ENCODE results near the gene TNFRSF19.

The TNFRSF19 gene

DNA sequence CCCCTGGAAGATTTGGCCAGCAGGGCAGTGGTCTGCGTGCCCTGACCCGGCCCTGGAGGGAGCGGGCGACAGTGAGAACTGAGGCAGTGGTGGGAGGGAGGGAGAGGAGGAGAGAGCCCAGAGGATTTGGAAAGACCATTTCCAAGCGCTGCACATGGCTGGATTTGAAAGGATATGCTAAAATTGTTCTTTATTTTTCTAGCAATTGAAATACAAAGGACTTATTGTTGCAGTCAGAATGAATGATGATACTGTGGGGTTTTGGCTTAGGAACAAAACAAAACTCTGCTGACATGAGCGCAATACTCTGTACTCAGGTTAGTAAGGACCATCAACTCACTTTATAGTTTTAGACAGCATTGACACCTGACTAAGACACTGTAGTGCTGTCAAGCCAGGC, 69.5 kb downstream of the TNFRSF19 start:
- no peak overlapping the region for H3K4me2 ChIP-seq (ENCODE audit: insufficient read depth, low read length, poor library complexity, severe bottlenecking)
- H3K4me1 ChIP-seq (ENCODE audit: control insufficient read depth in 2 of 2, insufficient read depth in 1 of 2, low read depth in 1 of 2, low read length in 2 of 2): peaks cover 0 to 3% of the 10 kb centered on the region in 2 donors
- no peak overlapping the region for H2BK15ac ChIP-seq (ENCODE audit: low read length)
- H2BK5ac ChIP-seq (ENCODE audit: low read length): no peak overlapping the region
- DNase-seq (ENCODE audit: low spot score): no peak
- no peak overlapping the region for H3K4me3 ChIP-seq (ENCODE audit: low read length in 2 of 2)
- no peak overlapping the region for H4K91ac ChIP-seq (ENCODE audit: low read depth, low read length, poor library complexity)
- peak overlapping the region; percentile 22 for H3K18ac ChIP-seq (ENCODE audit: low read length)
- no peaks in the 10 kb centered on the region for H3K27me3 ChIP-seq (ENCODE audit: control insufficient read depth in 3 of 3, insufficient read depth in 3 of 3, low read depth in 1 of 3, low read length in 3 of 3)
- no peak overlapping the region for H3K9ac ChIP-seq (ENCODE audit: low read depth, low read length, poor library complexity)
- H3K79me1 ChIP-seq (ENCODE audit: low read depth, low read length): no peaks in the 10 kb centered on the region
- H2BK120ac ChIP-seq (ENCODE audit: low read depth, low read length): no peak overlapping the region
- H3K9me3 ChIP-seq (replicated peaks in 1 of 2; ENCODE audit: control insufficient read depth in 2 of 2, insufficient read depth in 1 of 2, low read depth in 1 of 2, low read length in 2 of 2): no peaks in the 10 kb centered on the region
- peak overlapping the region; percentile 6 for H2AK5ac ChIP-seq (ENCODE audit: low read depth, low read length)
- H3K27ac ChIP-seq (replicated peaks; ENCODE audit: low read length): no peak overlapping the region
- H3K14ac ChIP-seq (ENCODE audit: low read length): no peak overlapping the region
- no peak overlapping the region for H2BK12ac ChIP-seq (ENCODE audit: low read length)
- H3K36me3 ChIP-seq (replicated peaks in 1 of 2; ENCODE audit: control insufficient read depth in 2 of 2, insufficient read depth in 2 of 2, low read length in 2 of 2): no peaks in the 10 kb centered on the region
- H3K4ac ChIP-seq (ENCODE audit: low read length): no peak overlapping the region
- no CpG with 5 or more reads among the region's 6 CpGs for WGBS, 2 donors (ENCODE audit: extremely low coverage in 2 of 2, insufficient read length in 2 of 2, insufficient replicate concordance in 1 of 2)
- H4K8ac ChIP-seq (ENCODE audit: low read depth, low read length): no peak overlapping the region
- peak overlapping the region; percentile 36 for H2AFZ ChIP-seq (ENCODE audit: low read length)
- no peak overlapping the region for H3K23ac ChIP-seq (ENCODE audit: low read depth, low read length, poor library complexity)

DNA sequence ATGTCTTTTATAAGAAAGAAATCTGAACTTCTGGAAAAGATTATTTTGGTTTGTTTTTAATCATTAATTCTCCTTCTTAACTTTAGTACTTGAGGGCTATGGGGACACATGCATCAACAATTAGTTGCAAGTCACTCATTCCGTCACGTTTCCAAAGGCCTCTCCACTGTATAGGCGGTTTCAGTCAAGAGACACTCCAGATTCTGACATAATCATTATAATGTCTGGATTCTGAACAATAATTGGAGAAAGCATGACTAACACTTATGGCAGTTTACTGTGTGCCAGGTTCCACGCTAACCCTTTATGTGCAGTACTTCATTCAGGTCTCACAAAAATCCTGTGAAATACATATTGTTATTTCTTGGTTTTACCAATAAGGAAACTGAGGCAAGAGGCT, 71.9 kb downstream of the TNFRSF19 start:
- no peak overlapping the region for H4K8ac ChIP-seq (ENCODE audit: low read depth, low read length)
- H2BK120ac ChIP-seq (ENCODE audit: low read depth, low read length): no peak overlapping the region
- no peak overlapping the region for H3K23ac ChIP-seq (ENCODE audit: low read depth, low read length, poor library complexity)
- H3K9me3 ChIP-seq (replicated peaks in 1 of 2; ENCODE audit: control insufficient read depth in 2 of 2, insufficient read depth in 1 of 2, low read depth in 1 of 2, low read length in 2 of 2): no peaks in the 10 kb centered on the region
- no peak overlapping the region for H2AFZ ChIP-seq (ENCODE audit: low read length)
- no peak overlapping the region for H3K18ac ChIP-seq (ENCODE audit: low read length)
- no peaks in the 10 kb centered on the region for H3K79me1 ChIP-seq (ENCODE audit: low read depth, low read length)
- H4K91ac ChIP-seq (ENCODE audit: low read depth, low read length, poor library complexity): no peak overlapping the region
- H2BK5ac ChIP-seq (ENCODE audit: low read length): no peak overlapping the region
- WGBS, 2 donors (ENCODE audit: extremely low coverage in 2 of 2, insufficient read length in 2 of 2, insufficient replicate concordance in 1 of 2): no CpG with 5 or more reads among the region's 4 CpGs
- no peak overlapping the region for H3K9ac ChIP-seq (ENCODE audit: low read depth, low read length, poor library complexity)
- H3K14ac ChIP-seq (ENCODE audit: low read length): no peak overlapping the region
- H3K4me2 ChIP-seq (ENCODE audit: insufficient read depth, low read length, poor library complexity, severe bottlenecking): no peak overlapping the region
- H2AK5ac ChIP-seq (ENCODE audit: low read depth, low read length): no peak overlapping the region
- no peak overlapping the region for H3K4me3 ChIP-seq (ENCODE audit: low read length in 2 of 2)
- H3K27me3 ChIP-seq (ENCODE audit: control insufficient read depth in 3 of 3, insufficient read depth in 3 of 3, low read depth in 1 of 3, low read length in 3 of 3): no peaks in the 10 kb centered on the region
- H3K27ac ChIP-seq (replicated peaks; ENCODE audit: low read length): no peak overlapping the region
- H3K36me3 ChIP-seq (replicated peaks in 1 of 2; ENCODE audit: control insufficient read depth in 2 of 2, insufficient read depth in 2 of 2, low read length in 2 of 2): no peaks in the 10 kb centered on the region
- DNase-seq (ENCODE audit: low spot score): no peak
- H3K4me1 ChIP-seq (ENCODE audit: control insufficient read depth in 2 of 2, insufficient read depth in 1 of 2, low read depth in 1 of 2, low read length in 2 of 2): peaks cover 0 to 3% of the 10 kb centered on the region in 2 donors
- no peak overlapping the region for H3K4ac ChIP-seq (ENCODE audit: low read length)
- H2BK15ac ChIP-seq (ENCODE audit: low read length): no peak overlapping the region
- H2BK12ac ChIP-seq (ENCODE audit: low read length): no peak overlapping the region

DNA sequence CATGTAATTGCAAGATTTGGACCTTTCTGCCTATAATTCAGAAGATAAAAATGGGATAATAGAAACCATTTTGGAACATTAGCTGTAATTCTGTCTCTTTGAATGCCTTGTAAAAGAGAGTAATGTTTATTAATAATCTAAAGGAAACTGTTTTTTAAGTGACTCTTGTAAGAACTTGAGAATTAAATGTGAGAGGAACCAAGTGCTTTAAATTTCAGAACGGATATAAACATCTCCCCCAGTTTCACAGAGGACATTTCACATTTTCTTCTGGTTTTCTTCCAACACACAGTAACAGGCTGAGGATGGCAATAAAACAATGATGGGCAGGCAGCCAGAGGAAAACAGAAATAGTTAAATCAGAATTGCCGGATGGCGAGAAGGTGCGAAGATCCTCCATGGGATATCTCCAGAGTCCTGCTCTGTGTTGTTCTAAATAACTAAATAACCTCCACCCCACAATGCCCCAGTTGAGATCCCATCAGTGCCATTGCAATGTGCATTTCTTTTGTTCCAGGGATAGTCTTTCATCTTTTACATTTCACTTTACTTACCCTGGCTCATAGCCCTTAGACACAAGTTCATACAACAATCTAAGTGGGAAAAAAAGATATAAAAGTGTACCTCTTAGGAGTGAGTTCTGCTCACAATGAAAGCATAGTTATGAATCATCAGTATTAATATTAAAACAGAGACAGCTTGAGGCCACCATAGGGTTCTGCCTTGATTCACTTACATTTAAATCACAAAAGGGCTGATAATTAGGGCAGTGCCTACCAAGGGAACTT, 73.3 kb downstream of the TNFRSF19 start:
- Histone ChIP-seq H3K14ac (ENCODE audit: low read length) (no peak overlapping the region), H3K4ac (ENCODE audit: low read length) (no peak overlapping the region), H3K27me3 (ENCODE audit: control insufficient read depth in 3 of 3, insufficient read depth in 3 of 3, low read depth in 1 of 3, low read length in 3 of 3) (no peaks in the 10 kb centered on the region), H3K4me2 (ENCODE audit: insufficient read depth, low read length, poor library complexity, severe bottlenecking) (no peak overlapping the region), H3K9ac (ENCODE audit: low read depth, low read length, poor library complexity) (no peak overlapping the region), H4K8ac (ENCODE audit: low read depth, low read length) (no peak overlapping the region), H2BK120ac (ENCODE audit: low read depth, low read length) (no peak overlapping the region), H3K27ac (replicated peaks; ENCODE audit: low read length) (no peak overlapping the region), H2AK5ac (ENCODE audit: low read depth, low read length) (no peak overlapping the region), H3K4me1 (ENCODE audit: control insufficient read depth in 2 of 2, insufficient read depth in 1 of 2, low read depth in 1 of 2, low read length in 2 of 2) (no peaks in the 10 kb centered on the region), H2BK12ac (ENCODE audit: low read length) (no peak overlapping the region), H3K18ac (ENCODE audit: low read length) (no peak overlapping the region), H2AFZ (ENCODE audit: low read length) (no peak overlapping the region), H3K9me3 (replicated peaks in 1 of 2; ENCODE audit: control insufficient read depth in 2 of 2, insufficient read depth in 1 of 2, low read depth in 1 of 2, low read length in 2 of 2) (no peaks in the 10 kb centered on the region), H3K23ac (ENCODE audit: low read depth, low read length, poor library complexity) (no peak overlapping the region), H2BK5ac (ENCODE audit: low read length) (no peak overlapping the region), H3K4me3 (ENCODE audit: low read length in 2 of 2) (no peak overlapping the region), H3K79me1 (ENCODE audit: low read depth, low read length) (no peaks in the 10 kb centered on the region), H3K36me3 (replicated peaks in 1 of 2; ENCODE audit: control insufficient read depth in 2 of 2, insufficient read depth in 2 of 2, low read length in 2 of 2) (no peaks in the 10 kb centered on the region), H4K91ac (ENCODE audit: low read depth, low read length, poor library complexity) (no peak overlapping the region), H2BK15ac (ENCODE audit: low read length) (no peak overlapping the region)
- no CpG with 5 or more reads among the region's 4 CpGs for WGBS, 2 donors (ENCODE audit: extremely low coverage in 2 of 2, insufficient read length in 2 of 2, insufficient replicate concordance in 1 of 2)
- no peak for DNase-seq (ENCODE audit: low spot score)

DNA sequence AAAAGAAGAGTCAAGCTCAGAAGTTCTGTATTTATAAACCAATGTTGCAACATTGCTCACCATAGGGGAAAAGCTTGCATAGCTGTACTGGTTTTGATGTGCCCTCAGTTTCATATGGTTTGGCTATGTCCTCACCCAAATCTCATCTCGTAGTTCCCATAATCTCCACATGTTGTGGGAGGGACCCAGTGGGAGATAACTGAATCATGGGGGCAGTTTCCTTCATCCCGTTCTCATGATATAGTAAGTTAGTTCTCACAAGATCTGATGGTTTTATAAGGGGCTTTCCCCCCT, 73.9 kb downstream of the TNFRSF19 start:
- DNase-seq (ENCODE audit: low spot score): no peak
- Histone ChIP-seq H3K4me2 (ENCODE audit: insufficient read depth, low read length, poor library complexity, severe bottlenecking) (no peak overlapping the region), H3K9ac (ENCODE audit: low read depth, low read length, poor library complexity) (no peak overlapping the region)

More for the DNA sequence above, 73.9 kb downstream of the TNFRSF19 start:
- no peak overlapping the region for H3K27ac ChIP-seq (replicated peaks; ENCODE audit: low read length)
- H2AFZ ChIP-seq (ENCODE audit: low read length): no peak overlapping the region
- no peak overlapping the region for H2BK5ac ChIP-seq (ENCODE audit: low read length)
- H3K18ac ChIP-seq (ENCODE audit: low read length): no peak overlapping the region
- no peak overlapping the region for H2BK12ac ChIP-seq (ENCODE audit: low read length)
- H4K91ac ChIP-seq (ENCODE audit: low read depth, low read length, poor library complexity): no peak overlapping the region
- no peak overlapping the region for H4K8ac ChIP-seq (ENCODE audit: low read depth, low read length)
- H3K4me3 ChIP-seq (ENCODE audit: low read length in 2 of 2): no peak overlapping the region
- no peak overlapping the region for H3K14ac ChIP-seq (ENCODE audit: low read length)
- no peaks in the 10 kb centered on the region for H3K9me3 ChIP-seq (replicated peaks in 1 of 2; ENCODE audit: control insufficient read depth in 2 of 2, insufficient read depth in 1 of 2, low read depth in 1 of 2, low read length in 2 of 2)
- no peak overlapping the region for H3K23ac ChIP-seq (ENCODE audit: low read depth, low read length, poor library complexity)
- H2AK5ac ChIP-seq (ENCODE audit: low read depth, low read length): no peak overlapping the region
- no CpG with 5 or more reads among the region's 2 CpGs for WGBS, 2 donors (ENCODE audit: extremely low coverage in 2 of 2, insufficient read length in 2 of 2, insufficient replicate concordance in 1 of 2)
- H2BK120ac ChIP-seq (ENCODE audit: low read depth, low read length): no peak overlapping the region
- H2BK15ac ChIP-seq (ENCODE audit: low read length): no peak overlapping the region
- H3K4ac ChIP-seq (ENCODE audit: low read length): no peak overlapping the region
- H3K79me1 ChIP-seq (ENCODE audit: low read depth, low read length): no peaks in the 10 kb centered on the region
- H3K4me1 ChIP-seq (ENCODE audit: control insufficient read depth in 2 of 2, insufficient read depth in 1 of 2, low read depth in 1 of 2, low read length in 2 of 2): no peaks in the 10 kb centered on the region
- no peaks in the 10 kb centered on the region for H3K27me3 ChIP-seq (ENCODE audit: control insufficient read depth in 3 of 3, insufficient read depth in 3 of 3, low read depth in 1 of 3, low read length in 3 of 3)
- no peaks in the 10 kb centered on the region for H3K36me3 ChIP-seq (replicated peaks in 1 of 2; ENCODE audit: control insufficient read depth in 2 of 2, insufficient read depth in 2 of 2, low read length in 2 of 2)

Data from neuronal stem cell (in vitro differentiated cells).